Measurements from ENCODE around the gene SYNE2. TPM values are rescaled to one million over a fixed set of nuclear protein-coding genes. Genes with fewer than 3 reads are reported as not detected.

SYNE2 gene
- total and polyA plus RNA-seq, 2 donors from 2014 or later, result 65.9 to 461 TPM

DNA sequence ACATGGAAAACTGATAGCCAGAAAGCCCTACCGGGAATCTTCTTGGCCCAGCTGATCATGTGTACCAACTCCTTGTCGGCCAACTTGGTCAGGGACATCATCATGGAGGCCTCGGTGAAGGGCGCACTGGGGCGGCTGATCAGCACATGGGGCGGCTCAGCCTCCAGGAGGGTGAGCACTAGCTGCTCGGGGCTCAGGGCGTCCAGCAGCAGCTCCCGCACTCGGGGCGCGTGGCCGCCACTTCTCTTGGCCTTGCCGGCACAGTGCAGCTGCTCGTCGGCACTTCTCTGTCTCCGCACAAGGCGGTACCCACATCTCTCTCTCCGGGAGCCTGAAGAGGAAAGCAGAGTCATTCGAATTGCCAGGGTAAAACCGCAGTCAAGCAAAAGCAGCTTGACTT is 407.6 kb downstream of the SYNE2 start:
- no peak for DNase-seq

DNA sequence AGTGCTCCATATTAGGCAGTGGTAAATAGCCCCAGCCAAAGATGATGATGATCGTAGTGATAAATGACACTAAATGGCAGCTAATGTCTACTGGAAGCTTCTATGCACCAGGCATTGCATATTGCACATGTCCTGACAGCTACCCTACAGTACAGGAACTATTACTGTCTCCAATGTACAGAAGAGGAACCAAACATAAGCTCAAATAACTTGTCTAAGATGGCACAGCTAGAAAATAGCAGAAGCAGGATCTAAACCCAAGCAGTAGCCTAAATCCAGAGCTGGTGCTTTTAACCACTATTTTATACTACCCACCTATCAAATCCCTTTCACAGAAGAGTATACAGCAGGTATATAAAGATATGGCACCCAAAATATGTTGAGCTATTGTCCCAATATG is 412.4 kb downstream of the SYNE2 start:
- intact Hi-C loops (cut with DNase I), result no loop called here
- TF ChIP-seq, protein P1, sequence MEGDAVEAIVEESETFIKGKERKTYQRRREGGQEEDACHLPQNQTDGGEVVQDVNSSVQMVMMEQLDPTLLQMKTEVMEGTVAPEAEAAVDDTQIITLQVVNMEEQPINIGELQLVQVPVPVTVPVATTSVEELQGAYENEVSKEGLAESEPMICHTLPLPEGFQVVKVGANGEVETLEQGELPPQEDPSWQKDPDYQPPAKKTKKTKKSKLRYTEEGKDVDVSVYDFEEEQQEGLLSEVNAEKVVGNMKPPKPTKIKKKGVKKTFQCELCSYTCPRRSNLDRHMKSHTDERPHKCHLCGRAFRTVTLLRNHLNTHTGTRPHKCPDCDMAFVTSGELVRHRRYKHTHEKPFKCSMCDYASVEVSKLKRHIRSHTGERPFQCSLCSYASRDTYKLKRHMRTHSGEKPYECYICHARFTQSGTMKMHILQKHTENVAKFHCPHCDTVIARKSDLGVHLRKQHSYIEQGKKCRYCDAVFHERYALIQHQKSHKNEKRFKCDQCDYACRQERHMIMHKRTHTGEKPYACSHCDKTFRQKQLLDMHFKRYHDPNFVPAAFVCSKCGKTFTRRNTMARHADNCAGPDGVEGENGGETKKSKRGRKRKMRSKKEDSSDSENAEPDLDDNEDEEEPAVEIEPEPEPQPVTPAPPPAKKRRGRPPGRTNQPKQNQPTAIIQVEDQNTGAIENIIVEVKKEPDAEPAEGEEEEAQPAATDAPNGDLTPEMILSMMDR (IDR thresholded peaks at IDR 0.05; ENCODE audit: borderline replicate concordance, extremely low read depth, insufficient read depth), result no peak
- H3K9ac ChIP-seq (ENCODE audit: low read length in 3 of 3), result no peak overlapping the region
- no peaks in the 10 kb centered on the region for H3K27me3 ChIP-seq (ENCODE audit: control insufficient read depth, insufficient read depth, low read length)
- DNase-seq (no peak), FAIRE-seq (no peak)
- no peaks in the 10 kb centered on the region for H3K36me3 ChIP-seq (ENCODE audit: control insufficient read depth in 2 of 3, insufficient read depth in 3 of 3, low read length in 3 of 3)
- no peak overlapping the region for H3K4me3 ChIP-seq (ENCODE audit: low read length in 3 of 3)
- no peaks in the 10 kb centered on the region for H3K9me3 ChIP-seq (ENCODE audit: control insufficient read depth in 2 of 3, insufficient read depth in 1 of 3, low read length in 3 of 3)
- no peak overlapping the region for H3K27ac ChIP-seq (ENCODE audit: low read depth in 2 of 2, low read length in 2 of 2)
- H3K4me1 ChIP-seq (ENCODE audit: control insufficient read depth in 2 of 3, insufficient read depth in 2 of 3, low read depth in 1 of 3, low read length in 3 of 3), result no peaks in the 10 kb centered on the region

More for the DNA sequence above, 407.6 kb downstream of the SYNE2 start:
- TF ChIP-seq, protein P1 (IDR thresholded peaks at IDR 0.05; ENCODE audit: borderline replicate concordance, extremely low read depth, insufficient read depth), result no peak
- Histone ChIP-seq H3K36me3 (ENCODE audit: control insufficient read depth in 2 of 3, insufficient read depth in 3 of 3, low read length in 3 of 3) (no peaks in the 10 kb centered on the region), H3K4me1 (ENCODE audit: control insufficient read depth in 2 of 3, insufficient read depth in 2 of 3, low read depth in 1 of 3, low read length in 3 of 3) (no peaks in the 10 kb centered on the region), H3K9ac (ENCODE audit: low read length in 3 of 3) (no peak overlapping the region), H3K27me3 (ENCODE audit: control insufficient read depth, insufficient read depth, low read length) (no peaks in the 10 kb centered on the region), H3K27ac (ENCODE audit: low read depth in 2 of 2, low read length in 2 of 2) (no peak overlapping the region), H3K9me3 (ENCODE audit: control insufficient read depth in 2 of 3, insufficient read depth in 1 of 3, low read length in 3 of 3) (no peaks in the 10 kb centered on the region), H3K4me3 (ENCODE audit: low read length in 3 of 3) (no peak overlapping the region)
- no peak for FAIRE-seq
- intact Hi-C loops (cut with DNase I), result no loop called here

DNA sequence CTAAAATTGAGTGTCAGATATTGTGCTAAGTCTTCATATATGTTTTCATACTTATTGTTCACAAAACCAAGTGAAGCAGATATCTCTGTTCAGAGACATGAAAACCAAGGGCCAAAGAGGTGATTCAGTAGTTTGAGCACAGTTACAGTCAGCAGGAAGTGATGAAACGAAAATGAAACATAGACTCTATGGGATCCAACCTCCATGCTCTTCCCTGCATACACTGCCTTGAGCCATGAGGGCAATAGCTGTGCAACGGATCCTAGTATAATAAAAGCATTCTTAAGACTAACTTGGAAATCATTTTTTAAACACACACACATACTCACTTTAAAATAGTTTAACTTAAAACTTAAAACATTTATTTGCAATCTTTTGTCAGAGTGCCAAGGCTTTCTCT is 413.4 kb downstream of the SYNE2 start:
- no peaks in the 10 kb centered on the region for H3K4me1 ChIP-seq (ENCODE audit: control insufficient read depth in 2 of 3, insufficient read depth in 2 of 3, low read depth in 1 of 3, low read length in 3 of 3)
- DNase-seq (no peak), FAIRE-seq (no peak)
- no peaks in the 10 kb centered on the region for H3K27me3 ChIP-seq (ENCODE audit: control insufficient read depth, insufficient read depth, low read length)
- no peak overlapping the region for H3K4me3 ChIP-seq (ENCODE audit: low read length in 3 of 3)
- no peaks in the 10 kb centered on the region for H3K36me3 ChIP-seq (ENCODE audit: control insufficient read depth in 2 of 3, insufficient read depth in 3 of 3, low read length in 3 of 3)
- no peaks in the 10 kb centered on the region for H3K9me3 ChIP-seq (ENCODE audit: control insufficient read depth in 2 of 3, insufficient read depth in 1 of 3, low read length in 3 of 3)
- H3K9ac ChIP-seq (ENCODE audit: low read length in 3 of 3), result no peak overlapping the region
- TF ChIP-seq, protein P1 (IDR thresholded peaks at IDR 0.05; ENCODE audit: borderline replicate concordance, extremely low read depth, insufficient read depth), result no peak
- no peak overlapping the region for H3K27ac ChIP-seq (ENCODE audit: low read depth in 2 of 2, low read length in 2 of 2)
- intact Hi-C loops (cut with DNase I), result no loop called here

DNA sequence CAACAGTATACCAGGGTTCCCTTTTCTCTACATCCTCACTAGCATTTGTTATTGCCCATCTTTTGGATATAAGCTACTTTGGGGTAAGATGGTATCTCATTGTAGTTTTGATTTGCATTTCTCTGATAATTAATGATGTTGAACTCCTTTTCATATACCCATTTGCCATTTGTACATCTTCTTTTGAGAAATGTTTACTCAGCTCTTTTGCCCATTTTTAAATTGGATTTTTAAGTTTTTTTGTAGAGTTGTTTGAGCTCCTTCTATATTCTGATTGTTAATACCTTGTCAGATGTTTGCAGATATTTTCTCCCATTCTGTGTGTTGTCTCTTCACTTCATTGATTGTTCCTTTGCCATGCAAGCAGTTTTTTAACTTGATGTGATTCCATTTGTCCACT is 419.2 kb downstream of the SYNE2 start:
- no peak overlapping the region for H3K9ac ChIP-seq (ENCODE audit: low read length in 3 of 3)
- H3K27ac ChIP-seq (ENCODE audit: low read depth in 2 of 2, low read length in 2 of 2), result no peak overlapping the region
- H3K4me1 ChIP-seq (ENCODE audit: control insufficient read depth in 2 of 3, insufficient read depth in 2 of 3, low read depth in 1 of 3, low read length in 3 of 3), result no peaks in the 10 kb centered on the region
- no peaks in the 10 kb centered on the region for H3K27me3 ChIP-seq (ENCODE audit: control insufficient read depth, insufficient read depth, low read length)
- TF ChIP-seq, protein P1 (IDR thresholded peaks at IDR 0.05; ENCODE audit: borderline replicate concordance, extremely low read depth, insufficient read depth), result no peak
- FAIRE-seq, result no peak
- no peaks in the 10 kb centered on the region for H3K36me3 ChIP-seq (ENCODE audit: control insufficient read depth in 2 of 3, insufficient read depth in 3 of 3, low read length in 3 of 3)
- no peaks in the 10 kb centered on the region for H3K9me3 ChIP-seq (ENCODE audit: control insufficient read depth in 2 of 3, insufficient read depth in 1 of 3, low read length in 3 of 3)
- intact Hi-C loops (cut with DNase I), result no loop called here
- H3K4me3 ChIP-seq (ENCODE audit: low read length in 3 of 3), result no peak overlapping the region
- DNase-seq, result no peak

Measured in kidney (tissue), 14 donors.